ENCODE results near the gene ZMYND10.

ZMYND10 gene

GRCh38 chr3:50354850-50355249 is 9.3 kb upstream of the ZMYND10 start:
- H3K9ac ChIP-seq (ENCODE audit: low read depth, low read length, poor library complexity, severe bottlenecking): no peak overlapping the region
- peaks cover 61% of the 10 kb centered on the region for H3K79me2 ChIP-seq (ENCODE audit: insufficient read depth, low read length)
- H3K36me3 ChIP-seq (ENCODE audit: insufficient read depth, low read length): peaks cover 9% of the 10 kb centered on the region; the same call in 1 of the 2 replicates
- H3K9me2 ChIP-seq (replicated peaks; ENCODE audit: low read depth, low read length): no peaks in the 10 kb centered on the region
- H3F3A ChIP-seq (ENCODE audit: low read depth): no peaks in the 10 kb centered on the region
- H3K4me2 ChIP-seq (ENCODE audit: low read depth, low read length, poor library complexity, severe bottlenecking): no peak overlapping the region
- H3K9me3 ChIP-seq (ENCODE audit: insufficient read depth, low read depth, low read length): no peaks in the 10 kb centered on the region
- peaks cover 47% of the 10 kb centered on the region for H4K20me1 ChIP-seq (ENCODE audit: insufficient read depth, low read length, poor library complexity, severe bottlenecking)
- H3K27me3 ChIP-seq (ENCODE audit: insufficient read depth, low read length, poor library complexity, severe bottlenecking): no peaks in the 10 kb centered on the region
- no peak overlapping the region for H3K4me3 ChIP-seq (ENCODE audit: low read length, poor library complexity, severe bottlenecking)
- TF ChIP-seq, protein P1, sequence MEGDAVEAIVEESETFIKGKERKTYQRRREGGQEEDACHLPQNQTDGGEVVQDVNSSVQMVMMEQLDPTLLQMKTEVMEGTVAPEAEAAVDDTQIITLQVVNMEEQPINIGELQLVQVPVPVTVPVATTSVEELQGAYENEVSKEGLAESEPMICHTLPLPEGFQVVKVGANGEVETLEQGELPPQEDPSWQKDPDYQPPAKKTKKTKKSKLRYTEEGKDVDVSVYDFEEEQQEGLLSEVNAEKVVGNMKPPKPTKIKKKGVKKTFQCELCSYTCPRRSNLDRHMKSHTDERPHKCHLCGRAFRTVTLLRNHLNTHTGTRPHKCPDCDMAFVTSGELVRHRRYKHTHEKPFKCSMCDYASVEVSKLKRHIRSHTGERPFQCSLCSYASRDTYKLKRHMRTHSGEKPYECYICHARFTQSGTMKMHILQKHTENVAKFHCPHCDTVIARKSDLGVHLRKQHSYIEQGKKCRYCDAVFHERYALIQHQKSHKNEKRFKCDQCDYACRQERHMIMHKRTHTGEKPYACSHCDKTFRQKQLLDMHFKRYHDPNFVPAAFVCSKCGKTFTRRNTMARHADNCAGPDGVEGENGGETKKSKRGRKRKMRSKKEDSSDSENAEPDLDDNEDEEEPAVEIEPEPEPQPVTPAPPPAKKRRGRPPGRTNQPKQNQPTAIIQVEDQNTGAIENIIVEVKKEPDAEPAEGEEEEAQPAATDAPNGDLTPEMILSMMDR (conservative IDR thresholded peaks at IDR 0.05; ENCODE audit: low read length): no peak
- TF ChIP-seq EZH2phosphoT487 (IDR thresholded peaks at IDR 0.05; ENCODE audit: borderline replicate concordance): no peak
- H2AFZ ChIP-seq (ENCODE audit: low read length): no peak overlapping the region
- peaks cover 46% of the 10 kb centered on the region for H3K4me1 ChIP-seq (ENCODE audit: insufficient read depth, low read length, poor library complexity, severe bottlenecking)

DNA sequence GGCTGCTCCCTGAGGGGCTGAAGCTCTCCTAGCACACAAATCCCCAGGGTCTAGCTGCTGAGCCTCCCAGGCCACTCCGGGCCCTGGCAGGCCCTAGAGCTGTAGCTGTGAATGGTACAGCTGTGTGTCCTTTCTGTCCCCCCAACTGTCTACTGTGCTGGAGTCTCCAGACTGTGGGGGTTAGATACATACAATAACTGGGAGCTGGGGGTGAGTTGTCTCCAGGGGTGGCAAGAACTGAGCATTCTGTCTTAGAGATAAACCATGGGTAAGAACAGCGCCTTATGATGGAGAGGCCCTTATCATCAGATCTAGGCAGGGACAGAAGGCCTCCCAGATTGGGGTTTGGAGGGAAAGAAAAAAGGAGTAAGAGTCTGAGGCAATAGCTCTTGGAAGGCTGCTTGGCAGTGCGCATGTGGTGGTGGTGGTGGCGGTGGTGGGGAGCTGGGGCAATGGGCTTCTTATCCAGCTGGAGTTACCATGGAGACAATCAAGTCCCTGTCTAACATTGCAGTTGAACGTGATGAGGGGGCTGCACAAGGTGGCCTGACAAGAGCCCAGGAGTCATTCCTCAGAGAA is 8.7 kb upstream of the ZMYND10 start:
- H2AFZ ChIP-seq (ENCODE audit: low read length): no peak overlapping the region
- TF ChIP-seq EZH2phosphoT487 (IDR thresholded peaks at IDR 0.05; ENCODE audit: borderline replicate concordance): no peak
- TF ChIP-seq, protein P1 (conservative IDR thresholded peaks at IDR 0.05; ENCODE audit: low read length): no peak
- no peak overlapping the region for H3K4me3 ChIP-seq (ENCODE audit: low read length, poor library complexity, severe bottlenecking)
- H3K9me3 ChIP-seq (ENCODE audit: insufficient read depth, low read depth, low read length): no peaks in the 10 kb centered on the region
- H3K79me2 ChIP-seq (ENCODE audit: insufficient read depth, low read length): peaks cover 66% of the 10 kb centered on the region
- H3K4me1 ChIP-seq (ENCODE audit: insufficient read depth, low read length, poor library complexity, severe bottlenecking): peaks cover 49% of the 10 kb centered on the region
- H4K20me1 ChIP-seq (ENCODE audit: insufficient read depth, low read length, poor library complexity, severe bottlenecking): peaks cover 47% of the 10 kb centered on the region
- no peaks in the 10 kb centered on the region for H3F3A ChIP-seq (ENCODE audit: low read depth)
- H3K4me2 ChIP-seq (ENCODE audit: low read depth, low read length, poor library complexity, severe bottlenecking): no peak overlapping the region
- no peaks in the 10 kb centered on the region for H3K27me3 ChIP-seq (ENCODE audit: insufficient read depth, low read length, poor library complexity, severe bottlenecking)
- no peaks in the 10 kb centered on the region for H3K9me2 ChIP-seq (replicated peaks; ENCODE audit: low read depth, low read length)
- peaks cover 9% of the 10 kb centered on the region; the same call in 1 of the 2 replicates for H3K36me3 ChIP-seq (ENCODE audit: insufficient read depth, low read length)
- H3K9ac ChIP-seq (ENCODE audit: low read depth, low read length, poor library complexity, severe bottlenecking): no peak overlapping the region

DNA sequence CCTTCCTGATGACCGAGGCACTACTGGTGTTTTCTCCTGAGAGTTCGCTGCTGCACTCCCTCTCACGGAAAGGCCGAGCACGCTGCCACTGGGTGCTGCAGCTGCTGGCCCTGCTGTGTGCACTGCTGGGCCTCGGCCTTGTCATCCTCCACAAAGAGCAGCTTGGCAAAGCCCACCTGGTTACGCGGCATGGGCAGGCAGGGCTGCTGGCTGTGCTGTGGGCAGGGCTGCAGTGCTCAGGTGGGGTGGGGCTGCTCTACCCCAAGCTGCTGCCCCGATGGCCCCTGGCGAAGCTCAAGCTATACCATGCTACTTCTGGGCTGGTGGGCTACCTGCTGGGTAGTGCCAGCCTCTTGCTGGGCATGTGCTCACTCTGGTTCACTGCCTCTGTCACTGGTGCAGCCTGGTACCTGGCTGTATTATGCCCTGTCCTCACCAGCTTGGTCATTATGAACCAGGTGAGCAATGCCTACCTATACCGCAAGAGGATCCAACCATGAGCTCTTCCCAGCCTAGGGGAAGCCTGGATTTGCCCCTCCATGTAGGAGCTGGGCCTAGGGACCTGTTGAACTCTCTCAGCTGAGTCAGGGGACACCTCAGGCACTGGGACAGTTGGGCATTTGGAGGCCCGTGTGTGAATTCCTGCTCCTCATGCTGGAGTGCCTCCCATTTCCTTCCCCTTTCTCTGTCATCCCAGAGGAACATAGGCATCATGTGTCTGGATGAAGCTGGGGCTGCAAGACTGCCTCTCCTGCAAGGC is 7.9 kb upstream of the ZMYND10 start:
- Histone ChIP-seq H4K20me1 (ENCODE audit: insufficient read depth, low read length, poor library complexity, severe bottlenecking) (peaks cover 40% of the 10 kb centered on the region), H3K9me2 (replicated peaks; ENCODE audit: low read depth, low read length) (no peaks in the 10 kb centered on the region), H3K4me3 (ENCODE audit: low read length, poor library complexity, severe bottlenecking) (no peak overlapping the region), H3K9ac (ENCODE audit: low read depth, low read length, poor library complexity, severe bottlenecking) (no peak overlapping the region), H3F3A (ENCODE audit: low read depth) (no peaks in the 10 kb centered on the region), H3K27me3 (ENCODE audit: insufficient read depth, low read length, poor library complexity, severe bottlenecking) (no peaks in the 10 kb centered on the region), H3K36me3 (ENCODE audit: insufficient read depth, low read length) (peaks cover 9% of the 10 kb centered on the region; the same call in 1 of the 2 replicates), H2AFZ (ENCODE audit: low read length) (no peak overlapping the region), H3K4me1 (ENCODE audit: insufficient read depth, low read length, poor library complexity, severe bottlenecking) (peaks cover 56% of the 10 kb centered on the region), H3K79me2 (ENCODE audit: insufficient read depth, low read length) (peaks cover 66% of the 10 kb centered on the region), H3K4me2 (ENCODE audit: low read depth, low read length, poor library complexity, severe bottlenecking) (no peak overlapping the region), H3K9me3 (ENCODE audit: insufficient read depth, low read depth, low read length) (no peaks in the 10 kb centered on the region)
- TF ChIP-seq EZH2phosphoT487 (IDR thresholded peaks at IDR 0.05; ENCODE audit: borderline replicate concordance): no peak
- TF ChIP-seq, protein P1 (conservative IDR thresholded peaks at IDR 0.05; ENCODE audit: low read length): no peak
